Femur (tissue), 1 donor: Measurements from ENCODE around the gene PMS1.
"Not testable (repeated sequence)": the region's sequence is repeated elsewhere in the genome, so short reads cannot be mapped to it uniquely, and the experiment has no call there.

Experiments
- DNase-seq: peaks from one replicate; pipeline ENCODE4 v3.0.0-alpha.2; 2017

Gene PMS1

DNA sequence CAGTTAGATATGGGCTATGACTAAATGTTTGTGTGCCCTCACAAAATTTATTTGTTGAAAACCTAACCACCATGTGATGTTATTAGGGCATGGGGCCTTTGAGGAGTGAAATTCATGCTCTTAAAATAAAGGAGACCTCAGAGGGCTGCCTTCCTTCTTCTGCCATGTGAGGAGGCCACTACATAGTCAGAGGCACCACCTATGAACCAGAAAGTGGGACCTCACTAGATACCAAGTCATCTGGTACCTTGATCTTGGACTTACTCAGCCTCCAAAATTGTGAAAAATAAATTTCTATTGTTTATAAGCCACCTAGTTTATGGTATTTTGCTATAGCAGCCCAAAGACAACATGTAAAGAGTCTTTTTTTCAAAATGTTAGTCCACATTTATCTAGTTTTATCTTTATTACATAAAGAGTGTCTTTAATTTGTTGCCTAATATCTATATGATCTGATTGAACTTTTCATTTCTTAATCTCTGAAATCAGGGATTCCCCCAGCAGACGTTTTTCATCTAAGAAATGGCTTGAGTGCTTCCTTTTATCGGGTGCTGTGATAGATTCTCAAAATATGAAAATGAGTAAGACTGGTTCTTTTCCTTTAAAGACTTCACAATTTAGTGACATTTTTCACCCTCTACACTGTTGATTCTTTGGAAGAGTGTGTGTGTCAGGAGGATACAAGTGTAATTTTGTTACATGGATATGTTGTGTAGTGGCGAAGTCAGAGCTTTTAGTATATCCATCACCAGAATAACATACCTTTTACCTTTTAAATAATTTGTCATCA, 34.2 kb downstream of the PMS1 start:
- no peak for DNase-seq

DNA sequence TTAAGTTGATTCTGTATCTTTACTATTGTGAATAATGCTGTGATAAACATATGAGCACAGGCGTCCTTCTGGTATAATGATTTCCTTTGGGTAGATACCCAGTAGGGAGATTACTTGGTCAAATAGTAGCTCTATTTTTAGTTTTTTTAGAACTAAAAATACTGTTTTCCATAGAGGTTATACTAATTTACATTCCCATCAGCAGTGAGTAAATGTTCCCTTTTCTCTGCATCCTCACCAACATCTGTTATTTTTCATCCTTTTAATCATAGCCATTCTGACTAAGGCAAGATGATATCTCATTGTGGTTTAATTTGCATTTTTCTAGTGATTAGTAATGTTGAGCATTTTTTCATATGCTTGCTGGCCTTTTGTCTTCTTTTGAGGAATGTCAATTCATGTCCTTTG, 35.1 kb downstream of the PMS1 start:
- no peak for DNase-seq

GRCh38 chr2:189821953-189822748, 37.9 kb downstream of the PMS1 start:
- no peak for DNase-seq

- DNase-seq, result no peak
Observed at GRCh38 chr2:189824694-189825396, 40.6 kb downstream of the PMS1 start.

DNA sequence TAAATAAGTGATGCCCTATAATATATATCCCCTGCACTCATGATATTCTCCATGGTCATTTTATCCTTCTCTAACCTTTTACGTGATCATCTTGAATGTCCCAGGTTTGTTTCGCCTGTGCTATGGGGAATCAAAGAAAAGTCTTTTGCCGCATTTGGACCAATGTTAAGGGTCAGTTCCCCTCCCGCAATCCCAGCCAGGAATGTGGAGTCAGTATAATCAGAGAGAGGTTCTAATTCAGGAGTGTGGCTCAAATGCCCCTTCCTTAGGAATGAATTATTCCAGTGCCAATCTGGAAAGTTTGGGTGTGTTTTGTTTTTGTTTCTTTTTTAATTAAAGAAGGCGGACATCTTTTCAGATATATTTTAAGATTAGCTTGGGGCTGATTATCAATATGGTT, 41.8 kb downstream of the PMS1 start:
- DNase-seq, result no peak

DNA sequence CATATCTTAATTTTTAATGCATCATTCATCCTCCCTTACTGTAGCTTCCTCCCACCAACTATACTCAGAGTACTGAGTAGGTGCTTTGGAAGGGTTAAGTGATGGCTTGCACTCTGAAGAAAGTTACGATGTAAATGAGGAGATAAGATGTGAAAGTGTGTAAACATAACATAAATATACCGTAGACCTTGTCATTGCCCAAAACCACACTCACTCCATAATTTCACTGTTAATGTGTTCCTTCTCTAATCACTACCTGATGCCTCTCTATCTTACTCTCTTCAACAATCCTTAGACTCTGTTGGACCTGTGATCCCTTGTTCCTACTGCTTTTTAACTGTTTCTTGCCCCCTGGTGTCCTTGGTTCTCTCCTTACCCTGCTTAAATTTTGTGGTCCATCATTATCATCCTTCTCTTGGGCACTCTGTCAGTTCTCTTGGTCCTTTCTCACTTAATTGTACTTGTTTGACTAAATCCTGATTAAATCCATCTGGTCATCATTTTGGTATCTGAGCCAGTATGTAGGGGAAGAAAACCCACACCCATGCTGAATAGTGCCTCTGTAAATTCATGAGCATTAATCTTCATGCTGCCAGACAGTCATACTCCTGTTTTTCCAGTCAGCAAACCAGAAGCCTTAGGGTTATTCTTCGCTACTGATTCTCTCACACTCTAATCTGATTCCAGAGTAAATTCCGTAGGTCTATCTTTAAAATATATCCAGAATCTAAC, 45.0 kb downstream of the PMS1 start:
- DNase-seq, result no peak

GRCh38 chr2:189830510-189830909, 46.3 kb downstream of the PMS1 start:
- DNase-seq, result no peak

DNA sequence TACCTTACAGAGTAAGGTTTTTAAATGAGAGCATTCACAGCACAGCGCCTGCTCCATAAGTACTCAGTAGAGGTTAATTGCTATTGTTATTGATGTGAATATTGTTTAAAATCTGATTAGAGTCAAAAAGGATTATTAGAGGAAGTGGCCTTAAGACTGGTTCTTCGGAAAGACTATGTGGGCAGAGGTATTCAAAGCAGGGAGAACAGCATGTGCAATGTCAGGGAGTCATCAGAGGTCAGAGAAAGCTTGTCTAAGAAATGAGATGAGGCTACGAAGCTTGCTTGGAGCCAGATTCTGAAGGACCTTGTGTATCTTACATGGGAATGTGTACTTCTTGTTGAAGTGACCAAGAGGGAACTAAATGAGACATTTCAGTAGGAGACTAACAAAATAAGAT, 49.8 kb downstream of the PMS1 start:
- no peak for DNase-seq

DNA sequence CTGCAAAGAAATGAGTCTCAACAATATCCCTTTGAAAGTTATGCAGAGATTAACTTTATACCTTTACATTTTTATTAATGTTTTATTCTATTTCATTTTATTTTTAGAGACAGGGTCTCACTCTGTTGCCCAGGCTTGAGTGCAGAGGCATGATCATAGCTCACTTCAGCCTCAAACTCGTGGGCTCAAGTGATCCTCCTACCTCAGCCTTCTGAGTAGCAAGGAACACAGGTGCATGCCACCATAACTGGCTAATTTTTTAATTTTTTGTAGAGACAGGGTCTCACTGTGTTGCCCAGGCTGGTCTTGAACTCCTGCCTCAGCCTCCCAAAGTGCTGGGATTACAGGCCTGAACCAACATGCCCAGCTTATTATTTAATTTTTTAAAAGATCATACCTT, 50.4 kb downstream of the PMS1 start:
- not testable (repeated sequence) for DNase-seq

- no peak for DNase-seq
Observed at GRCh38 chr2:189835855-189836558, 51.8 kb downstream of the PMS1 start.

DNA sequence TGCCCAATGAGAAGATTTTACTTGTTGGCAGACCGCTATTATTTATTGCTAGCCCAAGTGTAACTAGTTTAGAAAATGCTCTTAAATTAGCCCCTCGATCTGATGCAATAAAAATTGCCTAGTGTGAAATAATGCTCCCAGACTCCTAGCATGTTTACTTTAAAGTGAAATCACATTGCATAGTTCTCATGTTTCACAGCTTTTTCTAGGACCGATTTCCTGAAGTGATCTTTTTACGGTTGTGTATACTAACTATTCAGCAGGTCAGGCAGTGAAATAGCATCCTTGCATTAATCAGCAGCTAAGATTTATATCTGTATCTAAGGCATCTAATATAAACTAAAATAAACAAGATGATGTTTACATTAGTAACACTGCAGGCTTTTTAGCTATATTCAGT, 52.4 kb downstream of the PMS1 start:
- no peak for DNase-seq

- no peak for DNase-seq
Observed at GRCh38 chr2:189837326-189837725, 53.1 kb downstream of the PMS1 start.

DNA sequence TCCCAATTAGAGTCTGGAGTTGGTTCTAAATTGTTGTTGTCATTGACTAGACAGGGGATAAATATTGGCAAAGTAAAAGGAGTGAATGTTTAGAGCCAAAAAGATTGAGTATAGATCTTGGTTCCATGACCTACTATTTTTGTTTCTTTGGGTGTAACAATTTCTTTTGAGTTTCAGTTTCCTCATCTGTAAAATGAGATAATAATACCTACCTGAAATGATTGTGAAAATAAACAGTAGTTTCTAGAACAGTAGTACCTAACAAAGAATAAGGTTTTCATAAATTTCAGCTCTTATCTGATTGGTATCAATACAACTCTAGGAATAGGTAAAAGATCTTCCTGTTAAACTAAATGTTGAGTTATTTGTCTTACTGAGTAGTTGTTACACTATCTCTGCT, 56.8 kb downstream of the PMS1 start:
- no peak for DNase-seq

GRCh38 chr2:189848276-189848675, 64.0 kb downstream of the PMS1 start:
- no peak for DNase-seq

GRCh38 chr2:189849550-189849949, 65.3 kb downstream of the PMS1 start:
- DNase-seq, result no peak

GRCh38 chr2:189851174-189851826, 67.0 kb downstream of the PMS1 start:
- DNase-seq, result no peak

- no peak for DNase-seq
Observed at GRCh38 chr2:189854187-189854586, 69.9 kb downstream of the PMS1 start.

- DNase-seq, result no peak
Observed at GRCh38 chr2:189854940-189855339, 70.7 kb downstream of the PMS1 start.

- no peak for DNase-seq
Observed at GRCh38 chr2:189858291-189858690, 74.0 kb downstream of the PMS1 start.

- no peak for DNase-seq
Observed at GRCh38 chr2:189860161-189860560, 75.9 kb downstream of the PMS1 start.

GRCh38 chr2:189862751-189863150, 78.5 kb downstream of the PMS1 start:
- no peak for DNase-seq

DNA sequence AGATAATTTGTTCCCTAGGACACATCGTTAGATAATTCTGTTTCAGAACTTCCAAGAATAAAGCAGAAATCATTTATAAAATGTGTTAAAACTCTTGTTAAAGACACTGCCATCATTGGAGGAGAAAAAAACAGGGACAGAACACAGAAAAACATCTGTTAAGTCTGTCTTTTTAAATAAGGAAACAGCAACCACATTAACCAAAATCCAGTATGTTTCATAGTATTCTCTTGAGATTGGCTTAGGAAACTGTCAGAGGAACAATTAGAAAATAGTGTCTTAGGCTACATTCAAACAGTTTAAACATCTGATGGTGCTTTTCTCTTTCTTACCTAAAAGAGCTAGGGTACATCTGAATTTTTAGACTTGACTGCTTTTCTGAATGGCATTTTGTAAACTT, 81.6 kb downstream of the PMS1 start:
- DNase-seq, result no peak
